Measurements from ENCODE around the gene ADAMTSL2.

- TF ChIP-seq EP300 (IDR thresholded peaks at IDR 0.05; ENCODE audit: borderline replicate concordance) (no peak), CEBPB (IDR thresholded peaks at IDR 0.05) (no peak), TAF1 (IDR thresholded peaks at IDR 0.05; ENCODE audit: low read depth) (no peak), RAD21 (IDR thresholded peaks at IDR 0.05; ENCODE audit: low read depth) (no peak), ZBTB7A (IDR thresholded peaks at IDR 0.05; ENCODE audit: low read depth) (no peak), FOXM1 (IDR thresholded peaks at IDR 0.05; ENCODE audit: borderline replicate concordance, low read depth) (no peak), EGR1 (IDR thresholded peaks at IDR 0.05) (no peak)
Measured at GRCh38 chr9:133493845-133494540, 40.5 kb upstream of the ADAMTSL2 start.
